ENCODE results near the gene PLXND1.

Gene PLXND1

GRCh38 chr3:129571605-129572547, 34.6 kb downstream of the PLXND1 start:
- TF ChIP-seq NFIC (IDR thresholded peaks at IDR 0.05) (no peak), ZBTB7A (IDR thresholded peaks at IDR 0.05; ENCODE audit: low read depth) (no peak), EGR1 (IDR thresholded peaks at IDR 0.05) (no peak)

- TF ChIP-seq RAD21 (IDR thresholded peaks at IDR 0.05; ENCODE audit: low read depth) = no peak
- no peak for TF ChIP-seq TAF1 (IDR thresholded peaks at IDR 0.05; ENCODE audit: low read depth)
- no peak for TF ChIP-seq EGR1 (IDR thresholded peaks at IDR 0.05)
- TF ChIP-seq FOXM1 (IDR thresholded peaks at IDR 0.05; ENCODE audit: borderline replicate concordance, low read depth) = no peak
- TF ChIP-seq USF1 (IDR thresholded peaks at IDR 0.05) = no peak
- TF ChIP-seq EP300 (IDR thresholded peaks at IDR 0.05; ENCODE audit: borderline replicate concordance) = no peak
- no peak for TF ChIP-seq TCF12 (IDR thresholded peaks at IDR 0.05; ENCODE audit: low read depth)
- TF ChIP-seq NFIC (IDR thresholded peaks at IDR 0.05) = no peak
- TF ChIP-seq TEAD4 (IDR thresholded peaks at IDR 0.05) = no peak
- TF ChIP-seq CEBPB (IDR thresholded peaks at IDR 0.05) = no peak
- TF ChIP-seq REST (IDR thresholded peaks at IDR 0.05; ENCODE audit: low read depth) = no peak
- no peak for TF ChIP-seq ZBTB7A (IDR thresholded peaks at IDR 0.05; ENCODE audit: low read depth)
- TF ChIP-seq MAX (IDR thresholded peaks at IDR 0.05) = no peak
- no peak for TF ChIP-seq CREB1 (IDR thresholded peaks at IDR 0.05; ENCODE audit: low read depth)
Observed at GRCh38 chr3:129569856-129570255, 36.6 kb downstream of the PLXND1 start.

GRCh38 chr3:129567939-129568338, 38.5 kb downstream of the PLXND1 start:
- no peak for TF ChIP-seq EP300 (IDR thresholded peaks at IDR 0.05; ENCODE audit: borderline replicate concordance)

- TF ChIP-seq FOXM1 (IDR thresholded peaks at IDR 0.05; ENCODE audit: borderline replicate concordance, low read depth) (no peak), USF1 (IDR thresholded peaks at IDR 0.05) (no peak), NFIC (IDR thresholded peaks at IDR 0.05) (no peak), REST (IDR thresholded peaks at IDR 0.05; ENCODE audit: low read depth) (no peak), TCF12 (IDR thresholded peaks at IDR 0.05; ENCODE audit: low read depth) (no peak)
Observed at GRCh38 chr3:129567176-129567705, 39.2 kb downstream of the PLXND1 start.

- TF ChIP-seq YY1 (IDR thresholded peaks at IDR 0.05; ENCODE audit: low read depth) = no peak
- no peak for TF ChIP-seq EGR1 (IDR thresholded peaks at IDR 0.05)
- no peak for TF ChIP-seq USF1 (IDR thresholded peaks at IDR 0.05)
- TF ChIP-seq CEBPB (IDR thresholded peaks at IDR 0.05) = no peak
- TF ChIP-seq TAF1 (IDR thresholded peaks at IDR 0.05; ENCODE audit: low read depth) = no peak
- no peak for TF ChIP-seq FOXM1 (IDR thresholded peaks at IDR 0.05; ENCODE audit: borderline replicate concordance, low read depth)
- TF ChIP-seq CREB1 (IDR thresholded peaks at IDR 0.05; ENCODE audit: low read depth) = no peak
- no peak for TF ChIP-seq TEAD4 (IDR thresholded peaks at IDR 0.05)
- no peak for TF ChIP-seq TCF12 (IDR thresholded peaks at IDR 0.05; ENCODE audit: low read depth)
- no peak for TF ChIP-seq EP300 (IDR thresholded peaks at IDR 0.05; ENCODE audit: borderline replicate concordance)
- no peak for TF ChIP-seq REST (IDR thresholded peaks at IDR 0.05; ENCODE audit: low read depth)
- TF ChIP-seq ZBTB7A (IDR thresholded peaks at IDR 0.05; ENCODE audit: low read depth) = no peak
- no peak for TF ChIP-seq NFIC (IDR thresholded peaks at IDR 0.05)
- no peak for TF ChIP-seq RAD21 (IDR thresholded peaks at IDR 0.05; ENCODE audit: low read depth)
- TF ChIP-seq MAX (IDR thresholded peaks at IDR 0.05) = no peak
Observed at GRCh38 chr3:129565902-129566301, 40.6 kb downstream of the PLXND1 start.

Data from Ishikawa (cell line).